NCI-H345 treated with DMSO at 0.1 percent for 48 hours (cell line): ENCODE results near the gene PHF12.
"Not testable (repeated sequence)": the region's sequence is repeated elsewhere in the genome, so short reads cannot be mapped to it uniquely, and the experiment has no call there.

Experiments used
- DNase-seq: peaks from one replicate; lab custom pipeline; 2025; ENCODE audit not compliant: unreplicated experiment; lab: John Stamatoyannopoulos, UW

PHF12 gene

DNA sequence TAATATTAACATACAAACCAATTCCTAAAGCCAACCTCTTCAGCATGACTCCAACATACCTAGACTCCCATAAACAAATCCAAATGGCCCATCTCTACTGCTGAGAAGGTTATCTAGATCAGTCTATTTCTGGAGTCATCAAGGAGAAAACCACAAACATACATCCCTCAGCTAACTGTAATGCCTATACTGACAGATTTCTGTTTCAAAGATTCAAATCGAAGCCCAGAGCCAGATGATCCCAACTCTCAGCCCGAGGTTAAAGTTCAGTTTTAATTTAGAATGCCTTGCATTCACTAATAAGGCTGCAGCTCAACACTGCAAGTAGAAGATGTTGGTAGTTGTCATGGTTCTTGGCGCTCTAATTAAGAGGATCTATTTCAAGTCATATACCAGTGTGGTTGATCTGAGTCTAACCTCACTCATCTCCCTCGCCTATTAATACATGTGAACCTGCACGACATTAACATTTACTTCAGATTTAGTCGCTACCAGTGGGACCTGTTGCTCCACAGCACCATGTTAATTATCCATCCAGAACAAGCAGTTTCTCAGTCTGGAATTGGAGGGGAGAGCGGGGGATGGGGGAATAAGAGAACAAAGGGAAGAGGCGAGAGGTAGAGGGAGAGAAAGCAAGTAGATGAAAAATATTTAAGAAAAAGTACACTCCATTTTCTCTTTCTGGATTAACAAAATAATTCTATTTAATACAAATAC lies 15.4 kb downstream of the PHF12 start:
- DNase-seq, result no peak

DNA sequence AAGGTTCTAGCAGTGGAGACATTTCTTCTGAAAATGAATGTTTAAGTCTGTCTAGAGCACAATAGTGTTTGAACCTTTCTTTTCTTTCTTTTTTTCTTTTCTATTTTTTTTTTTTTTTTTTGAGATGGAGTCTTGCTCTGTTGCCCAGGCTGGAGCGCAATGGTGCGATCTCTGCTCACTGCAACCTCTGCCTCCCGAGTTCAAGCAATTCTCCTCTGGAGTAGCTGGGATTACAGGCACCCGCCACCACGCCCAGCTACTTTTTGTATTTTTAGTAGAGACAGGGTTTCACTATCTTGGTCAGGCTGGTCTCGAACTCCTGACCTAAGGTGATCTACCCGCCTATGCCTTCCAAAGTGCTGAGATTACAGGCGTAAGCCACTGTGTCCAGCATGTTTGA lies 16.8 kb downstream of the PHF12 start:
- DNase-seq, result not testable (repeated sequence)

- DNase-seq, result no peak
These were observed 21.5 kb downstream of the PHF12 start for GRCh38 chr17:28929787-28930186.

DNA sequence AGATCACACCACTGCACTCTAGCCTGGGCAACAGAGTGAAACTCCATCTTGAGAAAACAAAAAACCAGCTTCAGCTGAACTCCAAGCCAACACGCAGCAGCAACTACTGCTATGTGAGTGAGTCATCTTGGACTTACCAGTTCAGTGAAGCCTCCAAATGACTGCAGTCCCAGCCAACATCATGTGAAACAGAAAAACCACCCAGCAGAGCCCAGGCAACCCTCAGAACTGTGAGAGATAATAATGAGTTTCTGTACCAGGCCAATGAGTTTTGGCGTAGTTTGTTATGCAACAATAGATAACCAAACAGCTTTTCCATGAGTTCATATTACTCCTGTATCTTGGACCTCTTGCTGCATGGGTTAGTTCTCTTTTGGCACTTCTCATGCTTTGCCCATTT lies 23.3 kb downstream of the PHF12 start:
- DNase-seq, result no peak

GRCh38 chr17:28926786-28927185 lies 24.5 kb downstream of the PHF12 start:
- DNase-seq, result no peak

DNA sequence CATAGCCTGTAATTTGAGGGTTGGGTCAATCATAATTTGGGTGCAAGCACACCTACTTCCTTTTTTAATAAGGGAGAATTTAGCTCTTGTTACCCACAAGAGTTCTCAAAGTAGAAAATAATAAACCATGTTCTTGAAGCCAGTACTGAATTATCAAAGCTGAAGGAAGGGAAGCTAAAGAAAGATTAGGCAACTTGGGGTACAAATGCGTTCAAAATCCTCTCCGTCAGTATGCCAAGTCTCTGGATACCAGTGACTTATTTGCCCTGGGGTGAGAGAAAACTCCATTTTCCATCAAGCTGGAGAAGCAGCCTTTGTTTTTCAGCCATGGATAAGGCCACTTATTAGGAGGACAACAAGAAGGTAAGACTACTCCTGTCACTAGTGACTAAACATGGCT lies 25.0 kb downstream of the PHF12 start:
- DNase-seq, result no peak

DNA sequence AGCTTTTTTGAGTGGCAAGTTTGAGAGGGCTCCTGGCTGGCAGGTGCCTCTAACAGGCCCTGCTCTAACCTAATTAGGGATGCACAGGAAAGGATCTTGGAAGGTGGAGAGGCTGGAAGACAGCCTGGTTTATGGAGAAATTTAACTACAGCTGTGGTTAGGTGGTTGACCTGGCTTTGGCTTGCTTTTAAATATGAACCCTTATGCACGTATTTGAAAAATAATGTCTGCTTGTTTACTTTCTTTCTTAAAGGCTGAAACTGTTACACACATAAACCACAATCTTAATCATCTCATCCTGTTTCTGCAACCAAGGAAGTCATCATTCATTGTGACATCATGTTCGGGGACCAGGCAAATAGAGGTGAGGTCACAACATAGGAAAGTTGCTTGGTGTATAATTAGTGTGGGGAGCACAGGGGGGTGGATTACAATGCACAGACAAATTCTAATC lies 25.4 kb downstream of the PHF12 start:
- no peak for DNase-seq

- no peak for DNase-seq
These were observed 31.1 kb downstream of the PHF12 start for GRCh38 chr17:28920201-28920600.

DNA sequence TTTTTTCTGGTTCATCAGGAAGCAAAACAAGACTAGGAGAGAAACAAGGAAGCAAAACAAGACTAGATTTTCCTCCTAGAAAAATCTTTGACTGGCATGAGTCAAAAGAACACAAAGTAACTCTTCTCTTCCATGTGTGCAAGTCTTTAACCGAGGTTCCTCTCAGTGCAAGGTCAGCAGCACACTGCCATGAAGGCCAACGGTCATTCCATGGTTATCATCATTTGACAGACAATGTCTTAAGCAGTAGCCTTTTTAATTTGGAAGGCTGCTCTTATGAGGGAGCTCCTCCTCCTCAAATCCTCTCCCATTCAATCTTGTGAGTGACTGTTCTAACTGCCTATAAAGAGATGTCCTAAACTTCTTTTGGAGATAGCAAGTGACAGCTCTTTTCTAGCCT lies 33.0 kb downstream of the PHF12 start:
- DNase-seq, result no peak

- DNase-seq, result no peak
These were observed 33.9 kb downstream of the PHF12 start for GRCh38 chr17:28917465-28917864.

- DNase-seq, result no peak
These were observed 34.3 kb downstream of the PHF12 start for GRCh38 chr17:28917029-28917428.

DNA sequence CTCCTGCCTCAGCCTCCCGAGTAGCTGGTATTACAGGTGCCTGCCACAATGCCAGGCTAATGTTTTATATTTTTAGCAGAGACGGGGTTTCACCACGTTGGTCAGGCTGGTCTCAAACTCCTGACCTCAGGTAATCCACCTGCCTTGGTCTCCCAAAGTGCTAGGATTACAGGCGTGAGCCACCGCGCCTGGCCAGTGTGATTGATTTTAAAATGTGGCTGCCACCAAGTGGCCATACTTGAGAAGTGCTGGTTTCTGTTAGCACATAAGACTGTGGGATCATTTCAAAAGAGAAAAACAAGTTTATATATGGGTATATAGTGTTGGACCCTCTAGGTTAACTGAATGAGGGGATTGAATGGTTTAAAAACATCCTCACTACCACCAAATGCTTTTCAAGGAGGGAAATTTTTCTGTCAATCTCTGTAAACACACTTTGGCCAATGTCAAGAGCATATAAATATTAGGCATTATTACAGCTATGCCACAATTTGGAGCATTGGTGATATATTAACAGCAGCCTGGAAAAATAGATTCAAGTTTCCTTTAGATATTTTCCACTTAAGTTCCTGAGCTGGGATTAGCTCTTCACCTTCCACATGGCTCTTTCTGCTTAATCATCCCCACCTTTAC lies 34.9 kb downstream of the PHF12 start:
- peak; percentile 16 for DNase-seq

GRCh38 chr17:28912938-28913333 lies 38.4 kb downstream of the PHF12 start:
- no peak for DNase-seq

DNA sequence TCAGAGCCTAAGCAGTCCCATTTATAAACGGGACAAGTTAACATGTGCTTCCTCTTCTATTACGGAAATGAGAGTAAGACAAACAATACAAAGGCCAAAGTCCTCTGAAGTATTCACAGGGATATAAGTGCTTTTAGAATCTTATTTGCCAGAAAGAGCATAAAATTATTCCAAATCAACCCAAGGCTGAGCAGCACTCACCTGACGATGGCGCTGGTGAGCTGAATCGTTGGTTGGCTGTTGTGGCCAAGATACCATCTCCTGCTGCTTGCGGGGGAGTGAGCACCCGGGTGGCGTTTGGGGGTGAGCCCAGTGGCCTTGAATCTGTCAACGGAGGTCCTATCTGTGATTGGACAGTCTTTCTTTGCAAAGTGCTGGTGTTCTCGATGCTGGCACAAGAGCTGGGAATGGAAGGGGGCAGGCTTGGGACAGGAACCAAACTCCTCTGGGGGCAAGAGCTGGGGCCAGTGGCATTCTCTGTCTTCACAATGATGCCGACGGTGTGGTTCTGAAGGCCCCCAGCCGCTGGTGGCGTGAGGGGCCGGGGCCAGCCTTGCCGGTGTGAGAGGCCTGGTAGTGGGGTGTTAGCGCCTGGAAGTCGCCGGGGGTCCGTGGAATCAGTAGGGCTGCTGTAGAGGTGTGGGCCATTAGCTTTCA lies 38.9 kb downstream of the PHF12 start:
- no peak for DNase-seq

DNA sequence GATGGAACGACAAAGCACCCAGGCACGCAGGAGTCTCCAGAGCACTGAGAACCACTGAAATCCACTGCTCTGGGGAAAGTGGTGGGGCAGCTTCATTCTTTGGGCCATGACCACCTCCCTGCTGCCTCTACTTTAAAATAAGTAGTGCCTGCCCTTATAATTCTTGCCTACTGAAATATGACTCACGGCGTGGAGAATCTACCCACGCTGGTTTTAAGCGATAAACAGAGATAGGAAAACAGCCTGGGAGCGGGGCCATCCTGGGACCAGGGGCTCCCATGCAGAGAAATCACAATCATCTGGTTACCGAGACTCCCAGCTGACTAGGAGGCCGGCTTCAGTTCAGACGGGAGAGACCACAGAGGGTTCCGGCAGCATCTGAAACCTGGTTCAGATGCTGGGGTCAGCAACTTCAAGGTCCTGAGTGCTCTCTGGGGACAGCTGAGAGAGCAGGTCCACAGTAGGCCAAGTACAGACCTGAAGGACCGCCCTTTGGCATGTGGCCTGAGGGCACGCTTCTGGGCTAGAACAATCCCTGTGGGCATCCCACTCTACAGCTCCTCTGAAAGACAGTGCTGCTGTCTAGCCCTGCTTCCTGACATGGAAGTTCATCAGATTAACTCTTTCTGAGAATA lies 39.8 kb downstream of the PHF12 start:
- DNase-seq, result no peak

DNA sequence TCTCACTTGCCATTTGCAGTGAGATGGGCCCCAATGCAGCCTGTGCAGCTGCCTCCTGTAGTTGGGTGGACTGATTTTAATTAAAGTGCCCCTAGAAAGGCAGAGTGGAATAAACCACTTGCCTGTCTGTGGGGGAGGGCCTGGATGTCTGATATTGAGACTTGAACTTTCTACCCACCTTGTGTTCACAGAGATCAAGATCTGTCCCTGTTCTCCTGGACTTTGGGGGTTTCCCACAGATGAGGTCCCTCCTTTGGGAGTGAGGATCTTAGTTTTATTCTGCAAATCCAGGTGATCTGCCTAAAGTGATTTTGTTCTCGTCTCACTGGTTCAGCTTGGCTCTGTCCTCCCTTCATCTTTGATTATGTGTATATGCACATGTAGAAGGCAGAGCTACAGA lies 40.8 kb downstream of the PHF12 start:
- DNase-seq, result no peak

- no peak for DNase-seq
These were observed 42.6 kb downstream of the PHF12 start for GRCh38 chr17:28908640-28909167.

GRCh38 chr17:28907709-28908475 lies 43.4 kb downstream of the PHF12 start:
- no peak for DNase-seq

GRCh38 chr17:28906706-28907438 lies 44.4 kb downstream of the PHF12 start:
- no peak for DNase-seq

GRCh38 chr17:28906276-28906675 lies 45.0 kb downstream of the PHF12 start:
- no peak for DNase-seq
